ENCODE results near the gene ZNF497.

GRCh38 chr19:58332697-58333096 is 29.9 kb downstream of the ZNF497 start:
- no peak for TF ChIP-seq POLR2A (IDR thresholded peaks at IDR 0.05)
- no peak for TF ChIP-seq CTCF (IDR thresholded peaks at IDR 0.05)

Data from adrenal gland (tissue), 5 donors.